Fibroblast of upper back skin (primary cell): ENCODE results near the gene LMBR1L.
"Not testable (repeated sequence)": the region's sequence is repeated elsewhere in the genome, so short reads cannot be mapped to it uniquely, and the experiment has no call there.

ENCODE experiments used
- DNase-seq: peaks from one replicate; pipeline ENCODE4 v3.0.0-alpha.2; 2013

The LMBR1L gene

GRCh38 chr12:49084438-49084837 lies 26.2 kb downstream of the LMBR1L start:
- no peak for DNase-seq

- no peak for DNase-seq
Measured at GRCh38 chr12:49079793-49080192, 30.9 kb downstream of the LMBR1L start.

- no peak for DNase-seq
Measured at GRCh38 chr12:49070971-49071370, 39.7 kb downstream of the LMBR1L start.

GRCh38 chr12:49069507-49070346 lies 40.9 kb downstream of the LMBR1L start, which contains the start of gene RHEBL1:
TSS of gene RHEBL1 (minus strand) at chr12:49069979. CDS start at chr12:49069785, 194 bp downstream.
- DNase-seq: peak; percentile 96

- DNase-seq: no peak
Measured at GRCh38 chr12:49068879-49069506, 41.7 kb downstream of the LMBR1L start.

GRCh38 chr12:49066120-49066519 lies 44.5 kb downstream of the LMBR1L start:
- no peak for DNase-seq

- no peak for DNase-seq
Measured at GRCh38 chr12:49064767-49065152, 45.9 kb downstream of the LMBR1L start.

GRCh38 chr12:49061916-49062315 lies 48.7 kb downstream of the LMBR1L start:
- DNase-seq: not testable (repeated sequence)

- DNase-seq: no peak
Measured at GRCh38 chr12:49061157-49061650, 49.4 kb downstream of the LMBR1L start.

GRCh38 chr12:49060237-49061156 lies 50.1 kb downstream of the LMBR1L start, which contains the start of gene KMT2D:
TSS of gene KMT2D (minus strand) at chr12:49060794. CDS start at chr12:49055324, 5,470 bp downstream.
- peak; percentile 94 for DNase-seq

GRCh38 chr12:49059299-49060171 lies 51.1 kb downstream of the LMBR1L start:
- DNase-seq: no peak

GRCh38 chr12:49059045-49059298 lies 51.7 kb downstream of the LMBR1L start:
- no peak for DNase-seq

GRCh38 chr12:49058366-49059044 lies 52.1 kb downstream of the LMBR1L start:
- DNase-seq: no peak

- no peak for DNase-seq
Measured at GRCh38 chr12:49057888-49058287, 52.8 kb downstream of the LMBR1L start.

- DNase-seq: peak; percentile 63
Measured at GRCh38 chr12:49055978-49056754, 54.5 kb downstream of the LMBR1L start.

- DNase-seq: no peak
Measured at GRCh38 chr12:49055092-49055491, 55.6 kb downstream of the LMBR1L start.

- no peak for DNase-seq
Measured at GRCh38 chr12:49054524-49054923, 56.1 kb downstream of the LMBR1L start.

GRCh38 chr12:49054096-49054495 lies 56.6 kb downstream of the LMBR1L start:
- no peak for DNase-seq

- no peak for DNase-seq
Measured at GRCh38 chr12:49052451-49053208, 58.0 kb downstream of the LMBR1L start.
